Diencephalon (tissue), 1 donor: Measurements from ENCODE around the gene CRNKL1. TPM values are rescaled to one million over a fixed set of nuclear protein-coding genes. Genes with fewer than 3 reads are reported as not detected.

Experiments
- total RNA-seq: library from RNA; depleted of rRNA; stranded (reverse); fragments of >200 nt; gene quantifications from one replicate; pipeline ENCODE4 v1.2.3, GENCODE V29; 2014

CRNKL1 gene
- 47.1 TPM for total RNA-seq

GRCh38 chr20:20052074-20052970 lies at the start of gene CRNKL1, which contains the start of gene CFAP61:
CRNKL1 (minus strand) TSS chr20:20052466; CDS start chr20:20052342, 124 bp downstream.
CFAP61 (plus strand) TSS chr20:20052532; CDS start chr20:20056654, 4,122 bp downstream.

GRCh38 chr20:20017001-20017843 lies 35.0 kb downstream of the CRNKL1 start, which contains the start of gene NAA20:
NAA20 (plus strand) TSS chr20:20017362; CDS start chr20:20017397, 35 bp downstream.

Other genes starting within 250 kb of the CRNKL1 start
- gene NAA20, start 35.1 kb downstream of the CRNKL1 start, total RNA-seq = 57.2 TPM
- 8.8 TPM for gene CFAP61, start 66 bp upstream of the CRNKL1 start, total RNA-seq